Metanephros (tissue), 1 donor: ENCODE measurements around the gene DCAF8L2. TPM values are rescaled to one million over a fixed set of nuclear protein-coding genes. Genes with fewer than 3 reads are reported as not detected.

Experiments
- total RNA-seq: library from RNA; depleted of rRNA; stranded (reverse); fragments of >200 nt; gene quantifications from one replicate; pipeline ENCODE4 v1.2.3, GENCODE V29; 2014

DCAF8L2 gene
- total RNA-seq, result not detected

GRCh38 chrX:27590044-27590443 lies at the start of gene DCAF8L2:
Gene DCAF8L2, plus strand, starts transcription at chrX:27590344. Its CDS starts 156,552 bp downstream, at chrX:27746896.

Other genes starting within 250 kb of the DCAF8L2 start
- not detected for gene PPP4R3C, start 127.0 kb upstream of the DCAF8L2 start, total RNA-seq
- gene MAGEB10, start 217.6 kb downstream of the DCAF8L2 start, total RNA-seq, result not detected